DND-41 (cell line): ENCODE results near the gene WNT3A.

ENCODE experiments used
- EZH2 ChIP-seq: IDR thresholded peaks from 3 replicates; pipeline ENCODE4 v1.6.1; 2012; ENCODE audit warnings: borderline replicate concordance, low read depth, mild to moderate bottlenecking, moderate library complexity, low read length, inconsistent platforms; ENCODE audit not compliant: severe bottlenecking
- TF ChIP-seq, protein P1 (sequence below): IDR thresholded peaks from 2 replicates; pipeline ENCODE4 v1.5.1; 2012; ENCODE audit warnings: borderline replicate concordance, low read length, moderate library complexity, mild to moderate bottlenecking; ENCODE audit not compliant: poor library complexity, severe bottlenecking; ENCODE audit errors: extremely low read depth

DNA sequence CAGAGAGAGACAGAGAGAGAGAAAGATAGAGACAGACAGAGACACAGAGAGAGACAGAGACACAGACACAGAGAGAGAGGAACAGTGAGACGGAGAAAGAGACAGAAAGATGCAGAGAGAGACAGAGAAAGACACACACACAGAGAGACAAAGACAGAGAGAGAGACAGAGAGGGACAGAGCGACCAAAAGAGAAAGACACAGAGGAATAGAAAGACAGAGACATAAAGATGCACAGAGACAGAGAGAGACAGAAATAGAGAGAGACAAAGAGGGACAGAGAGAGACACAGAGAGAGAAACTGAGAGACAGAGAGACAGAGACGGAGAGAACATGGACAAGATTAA is 16.5 kb downstream of the WNT3A start:
- TF ChIP-seq, protein P1, sequence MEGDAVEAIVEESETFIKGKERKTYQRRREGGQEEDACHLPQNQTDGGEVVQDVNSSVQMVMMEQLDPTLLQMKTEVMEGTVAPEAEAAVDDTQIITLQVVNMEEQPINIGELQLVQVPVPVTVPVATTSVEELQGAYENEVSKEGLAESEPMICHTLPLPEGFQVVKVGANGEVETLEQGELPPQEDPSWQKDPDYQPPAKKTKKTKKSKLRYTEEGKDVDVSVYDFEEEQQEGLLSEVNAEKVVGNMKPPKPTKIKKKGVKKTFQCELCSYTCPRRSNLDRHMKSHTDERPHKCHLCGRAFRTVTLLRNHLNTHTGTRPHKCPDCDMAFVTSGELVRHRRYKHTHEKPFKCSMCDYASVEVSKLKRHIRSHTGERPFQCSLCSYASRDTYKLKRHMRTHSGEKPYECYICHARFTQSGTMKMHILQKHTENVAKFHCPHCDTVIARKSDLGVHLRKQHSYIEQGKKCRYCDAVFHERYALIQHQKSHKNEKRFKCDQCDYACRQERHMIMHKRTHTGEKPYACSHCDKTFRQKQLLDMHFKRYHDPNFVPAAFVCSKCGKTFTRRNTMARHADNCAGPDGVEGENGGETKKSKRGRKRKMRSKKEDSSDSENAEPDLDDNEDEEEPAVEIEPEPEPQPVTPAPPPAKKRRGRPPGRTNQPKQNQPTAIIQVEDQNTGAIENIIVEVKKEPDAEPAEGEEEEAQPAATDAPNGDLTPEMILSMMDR = no peak
- TF ChIP-seq EZH2 = no peak
